IMR-90 (cell line): ENCODE results near the gene PITX1. TPM values are rescaled to one million over a fixed set of nuclear protein-coding genes. Genes with fewer than 3 reads are reported as not detected.

Experiments
- ATAC-seq: fragments of 200-7000 bp; cut with Tn5 transposase; 2 replicates; pipeline ENCODE4 v1.9.1; 2020; ENCODE audit warnings: low read depth, mild to moderate bottlenecking, moderate library complexity
- BruUV-seq: library from RNA; stranded (reverse); fragments of 400-500 nt; replicated peaks from 2 replicates; lab custom pipeline; 2021; lab: Mats Ljungman, UMichigan
- CTCF ChIA-PET: fragments of 300-600 bp; formaldehyde crosslinking; extraction: SDS; loops from one replicate; lab custom pipeline; 2021; ENCODE audit warnings: antibody characterized with exemption; lab: Yijun Ruan, JAX
- POLR2A ChIA-PET: fragments of 300-600 bp; sonication (Branson Sonifier 250); formaldehyde crosslinking; loops from one replicate; lab custom pipeline; 2022; ENCODE audit warnings: antibody characterized with exemption; ENCODE audit not compliant: unreplicated experiment; lab: Charles Lee
- DNase-seq: peaks from one replicate; pipeline ENCODE4 v3.0.0; 2013
- H2AFZ ChIP-seq: replicated peaks from 2 replicates; pipeline ENCODE3; 2013; ENCODE audit warnings: low read length, mild to moderate bottlenecking; ENCODE audit not compliant: poor library complexity
- H2AK5ac ChIP-seq: 2 replicates; pipeline ENCODE4 v1.6.1; 2013; ENCODE audit warnings: low read depth, low read length, inconsistent platforms
- H2AK9ac ChIP-seq: replicated peaks from 2 replicates; pipeline ENCODE3; 2013; ENCODE audit warnings: mild to moderate bottlenecking, low read depth, low read length, moderate library complexity; ENCODE audit not compliant: poor library complexity
- H2BK120ac ChIP-seq: 2 replicates; pipeline ENCODE4 v1.6.1; 2013; ENCODE audit warnings: low read depth, low read length, inconsistent platforms
- H2BK15ac ChIP-seq: 3 replicates; pipeline ENCODE4 v1.6.1; 2013; ENCODE audit warnings: low read depth, low read length, inconsistent platforms
- H2BK20ac ChIP-seq: 2 replicates; pipeline ENCODE4 v1.6.1; 2013; ENCODE audit warnings: low read depth, mild to moderate bottlenecking, inconsistent platforms, low read length, moderate library complexity
- H2BK5ac ChIP-seq: 2 replicates; pipeline ENCODE4 v1.6.1; 2013; ENCODE audit warnings: mild to moderate bottlenecking, low read depth, low read length, inconsistent platforms; ENCODE audit not compliant: poor library complexity, severe bottlenecking
- H3K14ac ChIP-seq: replicated peaks from 2 replicates; pipeline ENCODE4 v1.6.1; 2013; ENCODE audit warnings: low read depth, low read length, inconsistent platforms
- H3K18ac ChIP-seq: 2 replicates; pipeline ENCODE4 v1.6.1; 2013; ENCODE audit warnings: low read depth, low read length, control low read depth
- H3K23ac ChIP-seq: 2 replicates; pipeline ENCODE4 v1.6.1; 2013; ENCODE audit warnings: low read depth, low read length, inconsistent platforms
- H3K27ac ChIP-seq: 2 replicates; pipeline ENCODE4 v1.5.1; 2013; ENCODE audit warnings: mild to moderate bottlenecking, control low read depth, low read length; ENCODE audit not compliant: insufficient read depth
- H3K27me3 ChIP-seq: 2 replicates; pipeline ENCODE4 v1.6.1; 2013; ENCODE audit warnings: low read length; ENCODE audit not compliant: control insufficient read depth, insufficient read depth
- H3K36me3 ChIP-seq: 2 replicates; pipeline ENCODE4 v1.6.1; 2013; ENCODE audit warnings: low read length, mixed read lengths; ENCODE audit not compliant: control insufficient read depth, insufficient read depth
- H3K4ac ChIP-seq: 2 replicates; pipeline ENCODE4 v1.6.1; 2013; ENCODE audit warnings: low read depth, low read length, inconsistent platforms
- H3K4me1 ChIP-seq: 2 replicates; pipeline ENCODE4 v1.6.1; 2013; ENCODE audit warnings: low read length, mixed read lengths; ENCODE audit not compliant: control insufficient read depth, insufficient read depth
- H3K4me2 ChIP-seq: 2 replicates; pipeline ENCODE4 v1.6.1; 2013; ENCODE audit warnings: low read depth, mild to moderate bottlenecking, control low read depth, low read length, moderate library complexity
- H3K4me3 ChIP-seq: 2 replicates; pipeline ENCODE4 v1.5.1; 2013; ENCODE audit warnings: low read depth, mild to moderate bottlenecking, control low read depth, low read length, moderate library complexity; ENCODE audit not compliant: insufficient read depth
- H3K56ac ChIP-seq: 2 replicates; pipeline ENCODE4 v1.6.1; 2013; ENCODE audit warnings: low read length, inconsistent platforms; ENCODE audit not compliant: insufficient read depth; ENCODE audit errors: extremely low read depth
- H3K79me1 ChIP-seq, 2 experiments: 2 replicates each; pipeline ENCODE4 v1.6.1; 2013; ENCODE audit warnings: low read length in 2 of 2, inconsistent platforms in 1 of 2, low read depth in 1 of 2
- H3K9ac ChIP-seq: 2 replicates; pipeline ENCODE4 v1.6.1; 2013; ENCODE audit warnings: low read depth, low read length, control low read depth
- H3K9me1 ChIP-seq: 2 replicates; pipeline ENCODE4 v1.6.1; 2013; ENCODE audit warnings: low read length, inconsistent platforms; ENCODE audit not compliant: insufficient read depth
- H3K9me3 ChIP-seq: 2 replicates; pipeline ENCODE4 v1.6.1; 2013; ENCODE audit warnings: low read length; ENCODE audit not compliant: control insufficient read depth, insufficient read depth
- H4K20me1 ChIP-seq: 2 replicates; pipeline ENCODE4 v1.6.1; 2013; ENCODE audit warnings: low read length, inconsistent platforms; ENCODE audit not compliant: insufficient read depth
- H4K5ac ChIP-seq: 2 replicates; pipeline ENCODE4 v1.6.1; 2013; ENCODE audit warnings: mild to moderate bottlenecking, low read depth, low read length, control low read depth
- H4K8ac ChIP-seq, 2 experiments: 2 replicates each; pipeline ENCODE4 v1.6.1; 2013; ENCODE audit warnings: low read depth in 2 of 2, low read length in 2 of 2, control low read depth in 1 of 2, inconsistent platforms in 1 of 2
- H4K91ac ChIP-seq: 2 replicates; pipeline ENCODE4 v1.6.1; 2013; ENCODE audit warnings: low read depth, low read length, inconsistent platforms; ENCODE audit not compliant: insufficient read depth
- WGBS, 2 experiments: methylation state at CpG; one replicate each; pipeline versions ENCODE4 v1.1.5 to v1.1.7; 2013; ENCODE audit warnings: missing lambda C conversion rate in 2 of 2; ENCODE audit not compliant: insufficient read length in 1 of 2; ENCODE audit errors: extremely low coverage in 2 of 2; 5-methylcytosine and 5-hydroxymethylcytosine counted together
- dilution Hi-C: fragments of 300-500 bp; cut with HindIII; formaldehyde crosslinking; loops from one replicate; pipeline ENCODE4 v1.14.3; 2018; ENCODE audit warnings: low sequenced_read_pairs; ENCODE audit not compliant: unreplicated experiment
- in situ Hi-C: fragments of 300-500 bp; cut with MboI; formaldehyde crosslinking; loops from 3 replicates; pipeline ENCODE4 v1.14.3; 2019; ENCODE audit warnings: low sequenced_read_pairs, inconsistent platforms, mixed read lengths
- intact Hi-C: fragments of 100-400 bp; cut with micrococcal nuclease; formaldehyde crosslinking; loops from 2 replicates; pipeline ENCODE4 v1.10.0; 2022
- polyA plus RNA-seq, 3 experiments: library from polyadenylated mRNA; depleted of rRNA; stranded (reverse); fragments of >200 nt; gene quantifications; 2 replicates each; pipeline ENCODE4 v1.2.3, GENCODE V29; 2012; ENCODE audit warnings: low replicate concordance in 1 of 3
- total RNA-seq: library from RNA; depleted of rRNA; stranded (reverse); fragments of >200 nt; gene quantifications from 2 replicates; pipeline ENCODE4 v1.2.3, GENCODE V29; 2012
- TF ChIP-seq, protein P1 (sequence below): fragments of 150-350 bp; IDR thresholded peaks from 2 replicates; pipeline ENCODE4 v1.6.1; 2017; ENCODE audit warnings: mild to moderate bottlenecking, antibody characterized with exemption, low read length, low read depth

PITX1 gene
- total and polyA plus RNA-seq, 2 of the 4 experiments (the other 2 are of a cell fraction) = 10.4 to 29.8 TPM

DNA sequence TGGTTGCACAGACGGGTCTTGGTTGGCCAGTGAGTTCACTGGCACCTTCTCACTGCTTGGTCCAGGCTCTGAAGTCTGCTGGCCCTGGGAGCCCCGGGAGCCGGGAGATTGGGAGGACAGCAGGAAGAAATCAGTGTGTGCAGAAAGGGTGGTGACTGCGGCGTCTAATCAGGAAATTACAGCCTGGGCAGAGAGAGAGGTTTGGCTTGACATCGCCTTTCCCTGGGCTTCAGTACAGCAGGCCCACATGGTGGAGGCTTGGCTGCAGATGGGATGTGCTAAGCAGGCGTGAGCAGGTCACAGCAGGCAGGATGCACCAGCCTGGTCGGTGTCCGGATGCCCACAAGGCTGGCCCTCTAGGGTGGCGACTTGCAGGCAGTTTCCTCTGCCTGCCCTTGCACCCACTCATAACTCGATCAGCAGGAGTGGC lies 17.2 kb downstream of the PITX1 start:
- TF ChIP-seq, protein P1, sequence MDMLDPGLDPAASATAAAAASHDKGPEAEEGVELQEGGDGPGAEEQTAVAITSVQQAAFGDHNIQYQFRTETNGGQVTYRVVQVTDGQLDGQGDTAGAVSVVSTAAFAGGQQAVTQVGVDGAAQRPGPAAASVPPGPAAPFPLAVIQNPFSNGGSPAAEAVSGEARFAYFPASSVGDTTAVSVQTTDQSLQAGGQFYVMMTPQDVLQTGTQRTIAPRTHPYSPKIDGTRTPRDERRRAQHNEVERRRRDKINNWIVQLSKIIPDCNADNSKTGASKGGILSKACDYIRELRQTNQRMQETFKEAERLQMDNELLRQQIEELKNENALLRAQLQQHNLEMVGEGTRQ = no peak
- H2AFZ ChIP-seq = no peak overlapping the region
- H3K27me3 ChIP-seq = no peaks in the 10 kb centered on the region
- H2AK5ac ChIP-seq = no peak overlapping the region
- no peak overlapping the region for H2BK15ac ChIP-seq
- intact Hi-C loops (no loop called here), dilution Hi-C loops (no loop called here), in situ Hi-C loops (loop anchor here (10.0 kb wide), 1 partner anchor 318 kb away; no protein-coding TSS in a partner anchor)
- no peak overlapping the region for H2AK9ac ChIP-seq
- H4K20me1 ChIP-seq = peaks cover 6% of the 10 kb centered on the region; the same call in 1 of the 2 replicates
- ATAC-seq (no peak), DNase-seq (no peak)
- H3K4me1 ChIP-seq = peaks cover 7% of the 10 kb centered on the region; the same call in 1 of the 2 replicates
- ChIA-PET POLR2A (no interaction called here), CTCF (no interaction called here)
- no peak overlapping the region for H4K91ac ChIP-seq
- no peak overlapping the region for H2BK120ac ChIP-seq
- H3K4ac ChIP-seq = no peak overlapping the region
- no peak overlapping the region for H3K56ac ChIP-seq
- H3K18ac ChIP-seq = no peak overlapping the region
- H4K8ac ChIP-seq = no peak overlapping the region
- H3K9me1 ChIP-seq = peaks cover 6% of the 10 kb centered on the region; the same call in 1 of the 2 replicates
- H2BK20ac ChIP-seq = no peak overlapping the region
- H3K36me3 ChIP-seq = peaks cover 4% of the 10 kb centered on the region; the same call in 1 of the 2 replicates
- no peak overlapping the region for H3K9ac ChIP-seq
- no peak overlapping the region for H3K23ac ChIP-seq
- 80% methylated on average over 7 of the region's 11 CpGs; no CpG with 5 or more reads in 1 of the 2 experiments for WGBS, 2 experiments
- no peaks in the 10 kb centered on the region for H3K9me3 ChIP-seq
- H2BK5ac ChIP-seq = no peak overlapping the region
- H3K79me1 ChIP-seq = peaks cover 0 to 6% of the 10 kb centered on the region in 2 experiments; a peak in 1 of 4 replicates
- H4K5ac ChIP-seq = no peak overlapping the region
- H3K4me2 ChIP-seq = no peak overlapping the region
- H3K14ac ChIP-seq = no peak overlapping the region
- BruUV-seq = no TSS peak
- no peak overlapping the region for H3K27ac ChIP-seq
- H3K4me3 ChIP-seq = no peak overlapping the region
